Measurements from ENCODE around the gene CDAN1.

GRCh38 chr15:42696626-42697025, 40.3 kb downstream of the CDAN1 start:
- no peak for TF ChIP-seq SUZ12 (IDR thresholded peaks at IDR 0.05; ENCODE audit: extremely low read depth, insufficient read depth, insufficient read length)
- no peak for TF ChIP-seq ZNF274 (IDR thresholded peaks at IDR 0.05; ENCODE audit: low read depth, low read length)
- no peak for TF ChIP-seq YY1 (IDR thresholded peaks at IDR 0.05; ENCODE audit: insufficient read depth, insufficient read length)

All from NT2/D1 (cell line).